Colonic mucosa (tissue), 4 donors: ENCODE data around the gene TNRC6B. TPM values are rescaled to one million over a fixed set of nuclear protein-coding genes. Genes with fewer than 3 reads are reported as not detected.

Source experiments
- DNase-seq: peaks from one replicate; pipeline ENCODE4 v3.0.0-alpha.2; 2020
- H3K27ac ChIP-seq: fragments of 200-600 bp; one replicate; pipeline ENCODE4 v1.8.0; 2021
- H3K27me3 ChIP-seq: fragments of 200-600 bp; one replicate; pipeline ENCODE4 v1.8.0; 2021
- H3K36me3 ChIP-seq: fragments of 200-600 bp; one replicate; pipeline ENCODE4 v1.8.0; 2021
- H3K4me1 ChIP-seq: fragments of 200-600 bp; one replicate; pipeline ENCODE4 v1.8.0; 2021; ENCODE audit warnings: mild to moderate bottlenecking
- H3K4me3 ChIP-seq: fragments of 200-600 bp; one replicate; pipeline ENCODE4 v1.8.0; 2021
- H3K9ac ChIP-seq, 2 donors: one replicate each; pipeline ENCODE4 v1.7.0; 2013; ENCODE audit warnings: control low read depth in 2 of 2, low read depth in 2 of 2, low read length in 2 of 2
- H3K9me3 ChIP-seq: fragments of 200-600 bp; one replicate; pipeline ENCODE4 v1.8.0; 2021
- CTCF ChIP-seq: fragments of 200-600 bp; IDR thresholded peaks from one replicate; pipeline ENCODE4 v1.8.0; 2022; ENCODE audit warnings: antibody characterized with exemption, mild to moderate bottlenecking
- intact Hi-C: fragments of 100-400 bp; cut with DNase I; formaldehyde crosslinking; loops from one replicate; pipeline ENCODE4 v1.14.1; 2022
- total RNA-seq, 2 donors: library from RNA; stranded (reverse); fragmentation: NEBNext Ultra II Directional in 1 of 2; extraction: Animal tissue kit (Norgen Biotek cat#: 25700) in 1 of 2; gene quantifications; one replicate each; pipeline ENCODE4 v1.2.1, GENCODE V29; 2021
- donor health status: healthy.
- donor health status: DM: no; HTN: no; CAD: no.
- donor health status: DM: no; HTN: no; CAD: no.

TNRC6B gene
- total RNA-seq, 2 donors from 2014 or later = 38.7 to 47.4 TPM

- no peak for DNase-seq
- Histone ChIP-seq H3K9me3 (no peaks in the 10 kb centered on the region), H3K4me1 (no peaks in the 10 kb centered on the region), H3K4me3 (no peak overlapping the region), H3K9ac (no peak overlapping the region), H3K36me3 (peaks cover 17% of the 10 kb centered on the region), H3K27ac (no peak overlapping the region), H3K27me3 (no peaks in the 10 kb centered on the region)
- TF ChIP-seq CTCF = no peak
- intact Hi-C loops = no loop called here
Measured at GRCh38 chr22:40314041-40314440, 136.3 kb downstream of the TNRC6B start.

- Histone ChIP-seq H3K9ac (no peak overlapping the region), H3K27me3 (no peaks in the 10 kb centered on the region), H3K4me1 (no peaks in the 10 kb centered on the region), H3K36me3 (peaks cover 23% of the 10 kb centered on the region), H3K4me3 (no peak overlapping the region), H3K27ac (no peak overlapping the region), H3K9me3 (no peaks in the 10 kb centered on the region)
- intact Hi-C loops = no loop called here
- no peak for DNase-seq
- TF ChIP-seq CTCF = no peak
Measured at GRCh38 chr22:40320687-40321086, 143.0 kb downstream of the TNRC6B start.

GRCh38 chr22:40322021-40322420 is 144.3 kb downstream of the TNRC6B start:
- DNase-seq = no peak
- no peak overlapping the region for H3K27ac ChIP-seq
- H3K4me3 ChIP-seq = no peak overlapping the region
- no peaks in the 10 kb centered on the region for H3K4me1 ChIP-seq
- no peaks in the 10 kb centered on the region for H3K9me3 ChIP-seq
- TF ChIP-seq CTCF = no peak
- no peaks in the 10 kb centered on the region for H3K27me3 ChIP-seq
- intact Hi-C loops = no loop called here
- H3K36me3 ChIP-seq = peaks cover 15% of the 10 kb centered on the region
- no peak overlapping the region for H3K9ac ChIP-seq

- DNase-seq = no peak
- Histone ChIP-seq H3K27me3 (no peaks in the 10 kb centered on the region), H3K36me3 (peaks cover 15% of the 10 kb centered on the region), H3K9me3 (no peaks in the 10 kb centered on the region), H3K4me1 (no peaks in the 10 kb centered on the region), H3K9ac (no peak overlapping the region), H3K4me3 (no peak overlapping the region), H3K27ac (no peak overlapping the region)
- no peak for TF ChIP-seq CTCF
- intact Hi-C loops = no loop called here
Measured at GRCh38 chr22:40322818-40323447, 145.2 kb downstream of the TNRC6B start.

- Histone ChIP-seq H3K9me3 (no peaks in the 10 kb centered on the region), H3K27ac (no peak overlapping the region), H3K9ac (no peak overlapping the region), H3K36me3 (peaks cover 15% of the 10 kb centered on the region), H3K4me3 (no peak overlapping the region), H3K27me3 (no peaks in the 10 kb centered on the region), H3K4me1 (no peaks in the 10 kb centered on the region)
- DNase-seq = no peak
- TF ChIP-seq CTCF = no peak
- intact Hi-C loops = no loop called here
Measured at GRCh38 chr22:40323681-40324171, 146.0 kb downstream of the TNRC6B start.
